ENCODE results near the gene ZSCAN12. TPM values are rescaled to one million over a fixed set of nuclear protein-coding genes. Genes with fewer than 3 reads are reported as not detected.

The ZSCAN12 gene
- 6.7 and 7.2 TPM in 2 replicates for total RNA-seq

DNA sequence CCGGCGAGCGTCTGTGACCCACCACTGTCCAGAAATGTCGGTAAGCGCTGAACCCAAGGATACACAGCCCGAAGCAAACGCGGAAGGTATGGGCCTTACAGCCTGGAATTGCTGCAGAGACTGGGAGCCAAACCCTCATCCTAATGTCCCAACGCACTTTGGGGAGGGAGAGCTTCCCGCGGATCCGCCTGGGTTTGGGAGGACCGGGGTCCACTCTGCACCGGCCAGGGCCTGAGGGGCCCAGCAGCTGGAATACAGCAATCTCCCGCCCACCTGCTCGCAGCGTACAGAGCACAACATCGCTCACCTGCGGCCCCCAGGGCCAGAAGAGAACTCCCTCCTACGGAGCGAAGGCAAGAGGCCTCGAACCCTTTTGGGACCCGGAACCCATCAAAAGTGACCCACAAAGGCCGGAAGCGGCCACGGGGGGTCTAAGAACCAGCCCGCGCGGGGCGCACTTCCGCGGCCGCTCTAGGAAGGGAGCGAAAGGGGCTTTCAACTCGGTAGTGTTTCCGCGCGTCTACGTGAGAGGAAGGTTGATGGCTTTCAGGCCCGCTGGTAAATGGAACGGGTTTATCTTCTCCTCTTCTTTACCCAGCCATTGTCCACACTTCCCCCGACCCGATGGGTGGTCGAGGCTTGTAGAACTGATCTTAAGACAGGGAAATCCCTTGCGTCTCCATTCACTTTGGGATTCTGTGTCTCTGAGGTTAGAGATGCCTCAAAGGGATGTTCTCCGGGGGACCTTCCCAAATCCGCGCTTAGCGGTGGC lies at the start of gene ZSCAN12:
ZSCAN12 (minus strand) TSS at position 398 of the 772 bp plus-strand sequence. CDS start 1,342 bp downstream, outside the sequence.

DNA sequence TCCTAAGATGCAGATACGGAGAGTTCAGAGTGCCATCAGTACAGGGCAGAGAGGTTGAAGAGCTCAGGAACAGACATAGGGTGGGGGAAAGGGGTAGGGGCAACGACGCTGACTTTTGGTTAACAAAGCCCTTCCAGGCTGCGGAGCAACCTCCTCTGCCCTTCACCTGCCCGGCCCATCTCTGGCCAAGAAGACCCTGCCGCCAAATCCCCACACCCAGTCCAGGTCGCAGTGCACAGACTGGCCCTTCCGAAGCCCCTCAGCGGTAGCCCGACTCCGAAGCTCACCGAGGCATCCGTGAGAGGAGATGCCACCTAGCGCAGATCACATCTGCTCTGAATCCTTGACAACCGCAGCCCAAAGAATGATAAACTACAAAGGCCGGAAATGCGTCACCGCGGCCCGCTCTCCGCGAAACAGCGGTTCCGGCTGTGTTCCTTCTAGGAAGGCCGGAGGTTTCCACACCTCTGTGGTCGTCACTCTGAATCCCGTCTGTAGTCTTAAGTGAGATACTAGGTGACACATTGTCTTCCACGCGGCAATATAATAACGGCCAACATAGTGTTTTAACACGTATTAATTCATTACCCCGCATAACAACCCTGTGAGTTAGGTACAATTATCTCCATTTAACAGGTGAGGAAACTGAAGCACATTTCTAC lies 43.7 kb upstream of the ZSCAN12 start, which contains the start of gene ZSCAN23:
ZSCAN23 (minus strand) TSS at position 380 of the 662 bp plus-strand sequence. CDS start 7,225 bp downstream, outside the sequence.

DNA sequence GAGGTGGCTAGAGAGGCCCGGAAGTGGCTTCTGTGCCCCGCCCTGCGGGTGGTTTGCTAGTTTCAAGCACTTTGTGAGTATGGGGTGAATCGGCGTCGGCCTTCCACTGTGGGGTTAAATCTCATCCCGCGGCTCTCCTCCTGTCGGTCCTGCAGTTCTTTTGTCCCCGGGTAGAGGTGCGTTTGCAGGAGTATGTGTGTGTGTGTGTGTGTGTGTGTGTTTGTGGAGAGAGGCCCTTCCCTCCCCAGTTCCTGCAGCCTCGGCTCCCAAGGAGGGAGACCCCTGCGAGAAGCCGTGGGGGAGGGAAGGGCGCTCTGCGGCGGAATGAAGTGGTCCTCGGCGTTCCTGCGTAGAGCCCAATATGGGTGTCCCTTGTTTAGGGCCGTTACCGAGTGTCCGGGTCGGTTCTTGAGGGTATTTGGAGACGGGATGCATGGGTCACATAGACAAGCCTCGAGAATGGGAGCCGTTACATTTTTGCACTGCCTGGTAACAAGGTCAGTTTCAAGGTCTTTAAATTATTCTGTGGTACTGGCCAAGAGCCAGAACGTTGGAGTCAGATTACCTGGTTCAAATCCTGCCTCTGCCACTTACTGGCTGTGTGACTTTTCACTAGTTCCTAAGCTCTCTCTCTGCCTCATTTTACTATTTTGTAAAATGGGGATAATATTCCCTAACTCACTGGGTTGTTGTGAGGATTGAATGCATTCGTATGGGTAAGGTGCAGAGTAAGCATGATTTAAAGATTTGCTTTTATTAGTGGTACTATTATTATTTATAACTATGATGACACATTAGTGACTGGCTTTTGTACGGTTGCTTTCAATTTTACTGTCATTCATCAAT lies 49.4 kb downstream of the ZSCAN12 start, which contains the start of gene ZKSCAN3:
ZKSCAN3 (plus strand) TSS at position 56 of the 846 bp plus-strand sequence. CDS start 9,640 bp downstream, outside the sequence.

DNA sequence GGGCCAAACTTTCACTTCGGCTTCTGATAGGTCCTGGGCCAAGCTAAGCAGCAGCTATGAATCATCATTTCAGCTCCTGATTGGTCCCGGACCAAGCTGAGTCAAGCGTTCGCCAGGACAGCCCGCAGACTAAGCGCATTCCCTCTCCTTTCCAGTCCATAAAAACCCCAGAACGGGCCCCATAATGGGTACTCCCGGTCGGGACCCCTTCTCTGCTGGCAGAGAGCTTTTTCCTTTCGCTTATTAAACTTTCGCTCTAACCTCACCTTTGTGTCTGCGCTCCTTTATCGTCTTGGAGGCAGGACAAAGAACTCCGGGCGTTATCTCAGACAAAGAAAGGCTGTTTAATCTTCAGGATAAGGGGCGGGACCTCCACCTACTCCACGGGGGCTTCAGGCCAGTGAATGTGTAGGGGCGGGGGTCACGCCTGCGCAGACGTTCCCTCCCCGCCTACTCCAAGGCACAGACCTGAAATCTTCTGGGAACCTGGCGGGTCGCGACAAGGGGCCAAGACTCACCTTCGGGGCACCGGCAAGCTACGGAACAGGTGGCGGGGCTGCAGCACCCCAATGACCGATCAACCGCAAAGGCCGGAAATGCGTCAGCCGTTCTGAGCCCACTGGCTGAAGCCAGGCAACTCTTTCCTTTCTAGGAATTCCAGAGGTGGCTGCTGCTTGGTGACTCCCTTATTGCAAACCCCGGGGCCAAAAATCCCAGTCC lies 63.8 kb downstream of the ZSCAN12 start, which contains the start of gene ZSCAN31:
ZSCAN31 (minus strand) TSS at position 585 of the 720 bp plus-strand sequence. CDS start 6,465 bp downstream, outside the sequence.

Small RNA genes lying within 50 kb of the gene (small RNA-seq; reads per million reads assigned to genes)
- not detected for gene RNU2-45P

Other genes starting within 250 kb of the ZSCAN12 start
- 9.6 and 14.6 TPM in 2 replicates for gene ZSCAN9, start 174.5 kb downstream of the ZSCAN12 start, total RNA-seq
- 4.5 and 6.0 TPM in 2 replicates for gene ZKSCAN4, start 147.5 kb downstream of the ZSCAN12 start, total RNA-seq
- 0.65 and 0.73 TPM in 2 replicates for gene NKAPL, start 140.4 kb downstream of the ZSCAN12 start, total RNA-seq
- 20.3 and 24.7 TPM in 2 replicates for gene ZSCAN26, start 132.6 kb downstream of the ZSCAN12 start, total RNA-seq
- 5.3 and 7.0 TPM in 2 replicates for gene PGBD1, start 118.2 kb downstream of the ZSCAN12 start, total RNA-seq
- 1.3 and 2.3 TPM in 2 replicates for gene ZSCAN31, start 63.6 kb downstream of the ZSCAN12 start, total RNA-seq
- gene ZKSCAN3, start 49.8 kb downstream of the ZSCAN12 start, total RNA-seq = 2.6 and 3.1 TPM in 2 replicates
- 4.0 and 4.5 TPM in 2 replicates for gene ZSCAN23, start 43.7 kb upstream of the ZSCAN12 start, total RNA-seq
- gene GPX6, start 116.0 kb upstream of the ZSCAN12 start, total RNA-seq = not detected in 2 replicates
- not detected in 2 replicates for gene GPX5, start 126.1 kb upstream of the ZSCAN12 start, total RNA-seq